Endodermal cell (in vitro differentiated cells): ENCODE results near the gene PHETA1. TPM values are rescaled to one million over a fixed set of nuclear protein-coding genes. Genes with fewer than 3 reads are reported as not detected.

Experiments
- DNase-seq: peaks from one replicate; pipeline ENCODE4 v3.0.0-alpha.2; 2017
- H3K27ac ChIP-seq: 2 replicates; pipeline ENCODE4 v1.5.1; 2013; ENCODE audit warnings: mild to moderate bottlenecking, low read depth, low read length, moderate library complexity
- H3K27me3 ChIP-seq: 2 replicates; pipeline ENCODE4 v1.6.1; 2013; ENCODE audit warnings: mild to moderate bottlenecking, low read length, moderate library complexity; ENCODE audit not compliant: insufficient read depth, control insufficient read depth, poor library complexity, severe bottlenecking
- H3K36me3 ChIP-seq: 2 replicates; pipeline ENCODE4 v1.7.0; 2013; ENCODE audit warnings: mild to moderate bottlenecking, low read length, moderate library complexity; ENCODE audit not compliant: control insufficient read depth, insufficient read depth
- H3K4me1 ChIP-seq: one replicate; pipeline ENCODE4 v1.7.0; 2013; ENCODE audit warnings: low read length; ENCODE audit not compliant: control insufficient read depth, insufficient read depth
- H3K4me3 ChIP-seq: 2 replicates; pipeline ENCODE4 v1.5.1; 2013; ENCODE audit warnings: mild to moderate bottlenecking, low read length, moderate library complexity
- H3K9ac ChIP-seq: 2 replicates; pipeline ENCODE4 v1.6.1; 2013; ENCODE audit warnings: mild to moderate bottlenecking, low read length, moderate library complexity; ENCODE audit not compliant: poor library complexity, severe bottlenecking; ENCODE audit errors: extremely low read depth
- H3K9me3 ChIP-seq: 2 replicates; pipeline ENCODE4 v1.6.1; 2013; ENCODE audit warnings: mild to moderate bottlenecking, low read length, moderate library complexity; ENCODE audit not compliant: control insufficient read depth
- H3K27ac Mint-ChIP-seq: 2 replicates; pipeline ENCODE4 v1.8.0; 2020; ENCODE audit warnings: mixed read lengths
- H3K27me3 Mint-ChIP-seq: 2 replicates; pipeline ENCODE4 v1.8.0; 2021; ENCODE audit warnings: mild to moderate bottlenecking, mixed read lengths; ENCODE audit not compliant: insufficient read depth
- H3K36me3 Mint-ChIP-seq: 2 replicates; pipeline ENCODE4 v1.8.0; 2020; ENCODE audit warnings: low read depth, mixed read lengths
- H3K4me1 Mint-ChIP-seq: 2 replicates; pipeline ENCODE4 v1.8.0; 2020; ENCODE audit warnings: mixed read lengths
- H3K4me3 Mint-ChIP-seq: 2 replicates; pipeline ENCODE4 v1.8.0; 2020; ENCODE audit warnings: mild to moderate bottlenecking, moderate library complexity, mixed read lengths
- H3K9me3 Mint-ChIP-seq: 2 replicates; pipeline ENCODE4 v1.8.0; 2020; ENCODE audit warnings: mild to moderate bottlenecking, mixed read lengths
- CTCF ChIP-seq: fragments of 200-600 bp; sonication (generic); conservative IDR thresholded peaks from 2 replicates; pipeline ENCODE4 v1.5.0; 2021; ENCODE audit warnings: antibody characterized with exemption, mild to moderate bottlenecking
- WGBS, 2 experiments: methylation state at CpG; one replicate each; pipeline versions ENCODE4 v1.1.5 to v1.1.7; 2013; ENCODE audit warnings: missing lambda C conversion rate in 2 of 2, mixed read lengths in 1 of 2; ENCODE audit not compliant: insufficient coverage in 1 of 2, insufficient read length in 1 of 2; 5-methylcytosine and 5-hydroxymethylcytosine counted together
- total RNA-seq, 2 donors: library from RNA; stranded (reverse); fragmentation: NEBNext Ultra II Directional in 1 of 2; extraction: Animal tissue kit (Norgen Biotek cat#: 25700) in 1 of 2; gene quantifications; 2 replicates in 1 of 2; 3 replicates in 1 of 2; pipeline ENCODE4 v1.2.1, GENCODE V29; 2021

The PHETA1 gene
- total RNA-seq, 2 donors from 2014 or later: 15.0 to 19.2 TPM

- Mint-ChIP-seq H3K36me3 (peaks cover 10% of the 10 kb centered on the region), H3K27me3 (no peaks in the 10 kb centered on the region), H3K27ac (no peak overlapping the region), H3K9me3 (no peaks in the 10 kb centered on the region), H3K4me3 (no peak overlapping the region), H3K4me1 (peaks cover 13% of the 10 kb centered on the region)
- no peak for DNase-seq
- Histone ChIP-seq H3K36me3 (no peaks in the 10 kb centered on the region), H3K4me1 (peaks cover 10% of the 10 kb centered on the region), H3K9ac (no peak overlapping the region), H3K27me3 (no peaks in the 10 kb centered on the region), H3K9me3 (no peaks in the 10 kb centered on the region), H3K27ac (no peak overlapping the region), H3K4me3 (no peak overlapping the region)
- WGBS, 2 experiments: 94% methylated on average over 2 of the region's 2 CpGs; no CpG with 5 or more reads in 1 of the 2 experiments
- no peak for TF ChIP-seq CTCF
These were observed 48.4 kb upstream of the PHETA1 start for GRCh38 chr12:111417290-111417689.

DNA sequence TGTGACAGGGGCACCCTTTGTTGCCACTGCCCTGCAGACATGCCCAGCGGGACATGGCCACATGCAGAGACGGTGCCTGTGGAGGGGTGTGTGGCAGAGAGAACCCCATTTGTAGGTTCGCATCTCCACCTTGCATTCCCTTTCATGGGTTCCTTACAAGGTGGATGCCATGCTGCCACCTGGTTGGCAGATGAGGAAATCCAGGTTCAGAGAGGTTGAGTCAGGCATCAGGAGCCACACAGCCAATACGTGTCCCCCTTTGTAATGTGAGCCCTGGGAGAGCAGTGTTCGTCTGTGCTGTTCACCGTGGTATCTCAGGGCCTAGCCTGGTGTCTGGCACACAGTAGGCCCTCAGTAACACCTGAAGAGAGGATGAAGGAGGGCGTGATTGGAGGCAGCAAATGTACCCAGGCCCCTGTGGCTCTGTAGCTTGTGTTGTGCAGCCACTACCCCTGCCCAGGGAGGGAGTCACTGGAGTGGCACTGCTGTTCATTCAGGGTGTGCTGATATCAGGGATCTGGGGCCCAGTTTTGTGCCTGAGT lies 45.9 kb upstream of the PHETA1 start:
- Mint-ChIP-seq H3K36me3 (no peaks in the 10 kb centered on the region), H3K4me1 (peaks cover 28% of the 10 kb centered on the region), H3K4me3 (no peak overlapping the region), H3K9me3 (no peaks in the 10 kb centered on the region), H3K27me3 (no peaks in the 10 kb centered on the region), H3K27ac (peak overlapping the region; percentile 49)
- Histone ChIP-seq H3K27ac (no peak overlapping the region), H3K9me3 (no peaks in the 10 kb centered on the region), H3K9ac (no peak overlapping the region), H3K4me3 (no peak overlapping the region), H3K27me3 (no peaks in the 10 kb centered on the region), H3K4me1 (peaks cover 22% of the 10 kb centered on the region), H3K36me3 (no peaks in the 10 kb centered on the region)
- TF ChIP-seq CTCF: no peak
- 92 to 95% methylated on average over 2 to 7 of the region's 7 CpGs for WGBS, 2 experiments
- no peak for DNase-seq

- Mint-ChIP-seq H3K36me3 (no peaks in the 10 kb centered on the region), H3K9me3 (no peaks in the 10 kb centered on the region), H3K27ac (peak overlapping the region; percentile 93), H3K4me3 (no peak overlapping the region), H3K27me3 (no peaks in the 10 kb centered on the region), H3K4me1 (peaks cover 28% of the 10 kb centered on the region)
- Histone ChIP-seq H3K9me3 (no peaks in the 10 kb centered on the region), H3K9ac (no peak overlapping the region), H3K36me3 (no peaks in the 10 kb centered on the region), H3K4me1 (peaks cover 22% of the 10 kb centered on the region), H3K4me3 (no peak overlapping the region), H3K27ac (no peak overlapping the region), H3K27me3 (no peaks in the 10 kb centered on the region)
- DNase-seq: peak; percentile 80
- 83 to 88% methylated on average over 8 to 12 of the region's 12 CpGs for WGBS, 2 experiments
- TF ChIP-seq CTCF: no peak
These were observed 44.7 kb upstream of the PHETA1 start for GRCh38 chr12:111413442-111414086.
